ENCODE data around the gene CADPS2. TPM values are rescaled to one million over a fixed set of nuclear protein-coding genes. Genes with fewer than 3 reads are reported as not detected.
"Not testable (repeated sequence)": the region's sequence is repeated elsewhere in the genome, so short reads cannot be mapped to it uniquely, and the experiment has no call there.

Gene CADPS2
- total and polyA plus RNA-seq, 8 donors = 34.2 to 83.4 (median 64.6) TPM

DNA sequence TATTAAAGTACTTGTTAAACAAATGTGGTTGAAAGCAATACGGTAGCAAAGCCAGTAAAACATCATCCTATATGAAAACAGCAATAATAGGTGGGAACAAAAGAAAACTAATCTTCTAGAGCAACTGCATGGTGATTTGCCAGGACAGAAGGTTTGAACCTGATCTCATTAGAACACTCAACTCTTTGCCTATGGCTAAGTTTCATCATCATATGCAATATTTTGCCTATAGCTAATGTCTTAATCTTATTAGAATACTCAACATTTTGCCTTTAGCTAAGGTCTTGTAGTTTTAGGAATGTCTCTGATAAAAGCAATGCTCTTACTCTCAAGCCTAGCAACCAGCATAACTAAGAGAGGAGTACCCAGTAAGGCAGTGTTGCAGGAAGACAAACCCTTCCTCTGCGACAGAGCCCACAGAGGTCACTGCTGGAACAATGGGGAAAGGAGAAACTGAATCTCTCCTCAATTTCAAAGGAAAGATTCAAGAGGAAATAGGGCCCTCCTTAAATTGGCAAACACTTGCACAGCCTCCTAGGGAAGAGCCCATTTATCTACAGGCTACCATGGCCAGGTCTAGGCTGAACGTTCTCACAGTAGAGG, 38.3 kb downstream of the CADPS2 start:
- Histone ChIP-seq H3K36me3 (no peaks in the 10 kb centered on the region), H3K27ac (peak overlapping the region in 1 of 2 donors; percentile 57), H3K27me3 (no peaks in the 10 kb centered on the region), H3K9me3 (no peaks in the 10 kb centered on the region), H3K4me3 (no peak overlapping the region), H3K4me1 (peaks cover 0 to 8% of the 10 kb centered on the region in 2 donors)
- intact Hi-C loops (cut with DNase I) = no loop called here
- TF ChIP-seq, protein P1, sequence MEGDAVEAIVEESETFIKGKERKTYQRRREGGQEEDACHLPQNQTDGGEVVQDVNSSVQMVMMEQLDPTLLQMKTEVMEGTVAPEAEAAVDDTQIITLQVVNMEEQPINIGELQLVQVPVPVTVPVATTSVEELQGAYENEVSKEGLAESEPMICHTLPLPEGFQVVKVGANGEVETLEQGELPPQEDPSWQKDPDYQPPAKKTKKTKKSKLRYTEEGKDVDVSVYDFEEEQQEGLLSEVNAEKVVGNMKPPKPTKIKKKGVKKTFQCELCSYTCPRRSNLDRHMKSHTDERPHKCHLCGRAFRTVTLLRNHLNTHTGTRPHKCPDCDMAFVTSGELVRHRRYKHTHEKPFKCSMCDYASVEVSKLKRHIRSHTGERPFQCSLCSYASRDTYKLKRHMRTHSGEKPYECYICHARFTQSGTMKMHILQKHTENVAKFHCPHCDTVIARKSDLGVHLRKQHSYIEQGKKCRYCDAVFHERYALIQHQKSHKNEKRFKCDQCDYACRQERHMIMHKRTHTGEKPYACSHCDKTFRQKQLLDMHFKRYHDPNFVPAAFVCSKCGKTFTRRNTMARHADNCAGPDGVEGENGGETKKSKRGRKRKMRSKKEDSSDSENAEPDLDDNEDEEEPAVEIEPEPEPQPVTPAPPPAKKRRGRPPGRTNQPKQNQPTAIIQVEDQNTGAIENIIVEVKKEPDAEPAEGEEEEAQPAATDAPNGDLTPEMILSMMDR (IDR thresholded peaks at IDR 0.05) = no peak
- ATAC-seq = no peak
- DNase-seq = no peak

DNA sequence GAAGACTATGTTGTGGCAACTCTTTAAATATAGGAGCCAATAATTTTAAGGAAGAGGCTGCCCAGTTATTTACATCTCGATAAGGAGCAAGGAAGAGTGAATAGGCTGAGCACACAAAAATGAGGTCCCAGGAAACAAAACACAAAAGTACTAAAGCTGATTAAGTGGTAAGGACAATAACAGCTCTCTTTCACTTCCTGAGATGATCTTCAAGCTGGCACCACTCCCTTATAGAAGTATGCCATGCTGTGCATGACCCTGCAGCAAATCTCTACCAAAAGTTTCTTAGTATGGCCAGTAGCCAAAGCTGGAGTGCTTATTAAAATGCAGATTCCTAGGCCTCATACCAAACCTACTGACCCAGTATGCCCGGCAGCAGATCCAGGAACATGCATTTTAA, 39.7 kb downstream of the CADPS2 start:
- intact Hi-C loops (cut with DNase I) = no loop called here
- ATAC-seq (no peak), DNase-seq (no peak)
- no peaks in the 10 kb centered on the region for H3K27me3 ChIP-seq
- no peaks in the 10 kb centered on the region for H3K36me3 ChIP-seq
- H3K4me3 ChIP-seq = no peak overlapping the region
- peaks cover 0 to 8% of the 10 kb centered on the region in 2 donors for H3K4me1 ChIP-seq
- no peaks in the 10 kb centered on the region for H3K9me3 ChIP-seq
- peak overlapping the region in 1 of 2 donors; percentile 57 for H3K27ac ChIP-seq
- TF ChIP-seq, protein P1 (IDR thresholded peaks at IDR 0.05) = no peak

DNA sequence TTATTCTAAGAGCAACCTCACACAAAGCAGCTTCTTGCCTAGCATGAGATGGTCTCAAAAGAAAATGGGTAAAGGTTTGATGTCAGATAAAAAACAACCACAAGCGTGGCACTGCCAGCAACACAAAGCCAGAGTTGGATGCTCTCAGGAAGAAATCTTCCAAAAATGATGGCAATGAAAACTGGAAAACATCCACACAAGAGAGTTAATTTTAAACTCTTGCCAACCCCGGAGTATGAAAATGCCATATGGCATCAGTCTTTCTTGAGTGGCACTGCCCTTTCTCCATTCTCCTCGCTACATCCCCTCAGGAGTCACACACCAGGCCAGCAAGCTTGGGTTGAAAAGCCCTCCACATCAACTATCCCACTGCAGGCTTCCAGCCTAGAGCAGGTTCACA, 41.0 kb downstream of the CADPS2 start:
- no peak overlapping the region for H3K4me3 ChIP-seq
- no peaks in the 10 kb centered on the region for H3K36me3 ChIP-seq
- peaks cover 0 to 8% of the 10 kb centered on the region in 2 donors for H3K4me1 ChIP-seq
- no peak overlapping the region for H3K27ac ChIP-seq
- ATAC-seq = no peak
- intact Hi-C loops (cut with DNase I) = no loop called here
- H3K9me3 ChIP-seq = no peaks in the 10 kb centered on the region
- H3K27me3 ChIP-seq = no peaks in the 10 kb centered on the region
- TF ChIP-seq, protein P1 (IDR thresholded peaks at IDR 0.05) = no peak
- no peak for DNase-seq

DNA sequence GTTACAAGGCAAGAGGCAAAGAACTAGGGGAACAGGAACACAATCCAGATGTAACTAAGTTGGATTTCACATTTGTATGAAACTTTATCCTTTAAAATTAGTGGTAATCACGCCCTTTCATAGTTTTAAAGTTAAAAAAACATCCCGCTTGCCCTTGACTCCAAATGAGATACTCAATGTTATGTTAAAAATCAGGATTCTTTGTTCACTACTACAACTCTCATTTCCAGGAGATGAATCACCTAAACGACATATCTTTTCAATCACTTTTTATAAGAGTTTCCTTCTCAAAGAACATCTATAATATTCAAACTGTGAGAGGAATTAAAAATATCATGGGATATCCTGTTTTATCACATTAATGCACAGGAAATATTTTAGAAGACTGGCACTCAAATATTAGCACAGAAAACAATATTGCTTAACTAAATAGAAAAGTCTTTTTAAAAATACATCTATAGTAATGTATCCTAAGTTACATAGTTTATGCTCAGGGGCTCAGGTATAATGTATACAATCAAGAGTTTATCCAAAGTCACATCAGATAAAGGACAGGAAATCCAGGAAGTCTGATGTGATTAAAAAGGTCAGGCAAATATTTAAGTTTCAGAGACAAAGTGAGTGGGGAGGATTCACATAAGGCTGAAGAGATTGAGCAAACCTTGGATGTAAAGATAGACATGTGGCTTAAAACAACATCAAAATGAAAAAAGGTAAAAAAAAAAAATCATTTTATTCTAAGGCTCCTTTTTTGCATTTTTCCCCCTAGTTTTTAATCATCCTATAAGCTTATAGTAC, 41.9 kb downstream of the CADPS2 start:
- ATAC-seq = no peak
- intact Hi-C loops (cut with DNase I) = no loop called here

DNA sequence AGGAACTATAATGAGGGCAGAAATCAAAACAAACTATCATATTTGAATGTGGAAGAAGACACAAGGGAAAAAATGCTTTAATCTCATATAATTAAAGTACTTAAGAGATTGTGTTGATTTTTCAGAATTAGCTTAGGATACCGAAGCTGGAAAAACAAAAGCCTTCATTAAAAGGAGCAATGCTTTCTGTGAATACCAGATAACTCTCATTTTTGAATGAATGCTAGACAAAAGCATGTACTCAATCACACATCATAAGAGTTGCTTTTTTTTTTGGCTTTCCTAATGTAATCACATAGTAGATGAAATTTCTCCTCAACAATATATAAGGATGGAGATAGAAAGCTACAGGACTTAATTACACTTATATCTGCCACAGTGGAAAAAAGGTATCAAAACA, 43.3 kb downstream of the CADPS2 start:
- ATAC-seq = no peak
- intact Hi-C loops (cut with DNase I) = no loop called here
- H3K27ac ChIP-seq = no peak overlapping the region
- no peaks in the 10 kb centered on the region for H3K9me3 ChIP-seq
- peaks cover 0 to 8% of the 10 kb centered on the region in 2 donors for H3K4me1 ChIP-seq
- H3K36me3 ChIP-seq = no peaks in the 10 kb centered on the region
- H3K4me3 ChIP-seq = no peak overlapping the region
- TF ChIP-seq, protein P1 (IDR thresholded peaks at IDR 0.05) = no peak
- H3K27me3 ChIP-seq = no peaks in the 10 kb centered on the region
- peak in 2 of 4 donors; percentile 39 to 43 for DNase-seq

More for the DNA sequence above, 41.9 kb downstream of the CADPS2 start:
- peaks cover 0 to 8% of the 10 kb centered on the region in 2 donors for H3K4me1 ChIP-seq
- H3K4me3 ChIP-seq = no peak overlapping the region
- no peaks in the 10 kb centered on the region for H3K36me3 ChIP-seq
- TF ChIP-seq, protein P1 (IDR thresholded peaks at IDR 0.05) = no peak
- H3K27me3 ChIP-seq = no peaks in the 10 kb centered on the region
- DNase-seq = no peak
- no peaks in the 10 kb centered on the region for H3K9me3 ChIP-seq
- peak overlapping the region in 1 of 2 donors; percentile 31 for H3K27ac ChIP-seq

DNA sequence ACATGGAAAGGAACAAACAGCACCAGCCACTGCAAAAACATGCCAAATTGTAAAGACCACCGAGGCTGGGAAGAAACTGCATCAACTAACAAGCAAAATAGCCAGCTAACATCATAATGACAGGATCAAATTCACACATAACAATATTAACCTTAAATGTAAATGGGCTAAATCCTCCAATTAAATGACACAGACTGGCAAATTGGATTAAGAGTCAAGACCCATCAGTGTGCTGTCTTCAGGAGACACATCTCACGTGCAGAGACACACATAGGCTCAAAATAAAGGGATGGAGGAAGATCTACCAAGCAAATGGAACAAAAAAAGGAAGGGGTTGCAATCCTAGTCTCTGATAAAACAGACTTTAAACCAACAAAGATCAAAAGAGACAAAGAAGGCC, 50.0 kb downstream of the CADPS2 start:
- H3K27ac ChIP-seq; DNase-seq; H3K9me3 ChIP-seq; ATAC-seq; H3K4me1 ChIP-seq; H3K4me3 ChIP-seq; H3K27me3 ChIP-seq; H3K36me3 ChIP-seq; intact Hi-C loops (cut with DNase I): not testable (repeated sequence)

DNA sequence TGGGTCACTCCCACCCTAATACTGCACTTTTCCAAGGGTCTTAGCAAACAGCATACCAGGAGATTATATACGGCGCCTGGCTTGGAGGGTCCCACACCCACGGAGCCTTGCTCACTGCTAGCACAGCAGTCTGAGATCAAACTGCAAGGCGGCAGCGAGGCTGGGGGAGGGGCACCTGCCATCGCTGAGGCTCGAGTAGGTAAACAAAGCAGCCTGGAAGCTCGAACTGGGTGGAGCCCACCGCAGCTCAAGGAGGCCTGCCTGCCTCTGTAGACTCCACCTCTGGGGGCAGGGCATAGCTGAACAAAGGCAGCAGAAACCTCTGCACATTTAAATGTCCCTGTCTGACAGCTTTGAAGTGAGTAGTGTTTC, 51.7 kb downstream of the CADPS2 start:
- intact Hi-C loops (cut with DNase I); H3K4me1 ChIP-seq; H3K36me3 ChIP-seq; H3K27me3 ChIP-seq; H3K4me3 ChIP-seq; H3K27ac ChIP-seq; H3K9me3 ChIP-seq: not testable (repeated sequence)
- DNase-seq (peak in 2 of 4 donors; percentile 59 to 78), ATAC-seq (peak; percentile 58)
